ENCODE results near the gene FCN2. TPM values are rescaled to one million over a fixed set of nuclear protein-coding genes. Genes with fewer than 3 reads are reported as not detected.

The FCN2 gene
- total and polyA plus RNA-seq, 9 of the 15 experiments (the other 6 are each of a cell fraction or from before 2014, with no cell fraction given), result not detected

DNA sequence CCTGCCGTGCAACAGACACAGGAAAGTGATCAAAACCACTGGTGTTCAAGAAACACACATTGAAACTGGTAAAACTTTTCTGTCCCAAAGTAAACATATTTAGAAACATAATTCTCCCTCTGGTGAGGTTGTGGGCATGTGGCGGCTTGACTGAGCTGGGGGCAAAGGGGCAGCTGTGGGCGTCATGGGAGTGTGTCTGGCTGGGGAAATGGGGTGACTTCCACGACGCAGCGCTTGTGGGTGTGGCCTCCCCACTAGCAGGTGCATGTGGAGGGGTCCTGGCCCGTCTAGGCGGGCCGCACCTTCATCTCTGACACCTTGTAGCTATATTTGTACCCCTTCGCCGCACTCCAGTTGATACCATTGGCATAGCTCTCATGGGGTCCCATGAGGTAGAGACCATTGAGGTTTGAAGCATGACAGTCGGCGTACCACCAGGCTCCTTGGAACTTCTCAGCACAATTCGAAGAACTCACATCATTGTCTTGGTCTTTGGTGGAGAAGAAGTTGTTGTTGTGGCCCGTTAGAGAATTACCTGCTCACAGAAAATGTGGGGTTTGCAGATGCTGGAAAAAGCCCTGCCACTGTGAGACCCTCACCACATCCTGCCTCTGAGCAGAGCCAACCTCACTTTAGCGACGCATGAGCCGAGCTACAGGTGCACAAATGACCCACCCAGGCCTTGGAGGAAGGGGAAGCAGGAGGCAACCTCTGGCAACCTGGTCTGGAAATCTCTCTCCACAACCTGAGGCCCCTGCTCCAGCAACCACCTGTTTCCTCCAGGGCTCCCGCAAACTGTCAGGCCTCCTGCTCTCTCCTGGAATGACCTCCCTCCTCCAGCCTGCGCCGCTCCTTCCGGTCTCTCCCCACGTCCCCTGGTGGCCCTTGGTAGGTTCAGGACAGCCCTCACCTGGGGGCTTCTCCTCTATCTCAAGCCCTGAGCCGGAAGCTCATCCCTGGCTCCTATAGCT is 29.2 kb downstream of the FCN2 start (continued):
- TF ChIP-seq, protein P1, sequence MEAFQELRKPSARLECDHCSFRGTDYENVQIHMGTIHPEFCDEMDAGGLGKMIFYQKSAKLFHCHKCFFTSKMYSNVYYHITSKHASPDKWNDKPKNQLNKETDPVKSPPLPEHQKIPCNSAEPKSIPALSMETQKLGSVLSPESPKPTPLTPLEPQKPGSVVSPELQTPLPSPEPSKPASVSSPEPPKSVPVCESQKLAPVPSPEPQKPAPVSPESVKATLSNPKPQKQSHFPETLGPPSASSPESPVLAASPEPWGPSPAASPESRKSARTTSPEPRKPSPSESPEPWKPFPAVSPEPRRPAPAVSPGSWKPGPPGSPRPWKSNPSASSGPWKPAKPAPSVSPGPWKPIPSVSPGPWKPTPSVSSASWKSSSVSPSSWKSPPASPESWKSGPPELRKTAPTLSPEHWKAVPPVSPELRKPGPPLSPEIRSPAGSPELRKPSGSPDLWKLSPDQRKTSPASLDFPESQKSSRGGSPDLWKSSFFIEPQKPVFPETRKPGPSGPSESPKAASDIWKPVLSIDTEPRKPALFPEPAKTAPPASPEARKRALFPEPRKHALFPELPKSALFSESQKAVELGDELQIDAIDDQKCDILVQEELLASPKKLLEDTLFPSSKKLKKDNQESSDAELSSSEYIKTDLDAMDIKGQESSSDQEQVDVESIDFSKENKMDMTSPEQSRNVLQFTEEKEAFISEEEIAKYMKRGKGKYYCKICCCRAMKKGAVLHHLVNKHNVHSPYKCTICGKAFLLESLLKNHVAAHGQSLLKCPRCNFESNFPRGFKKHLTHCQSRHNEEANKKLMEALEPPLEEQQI (IDR thresholded peaks at IDR 0.05), result no peak

- Histone ChIP-seq H3K4me2 (ENCODE audit: insufficient read depth, low read length) (no peak overlapping the region), H3K9me1 (ENCODE audit: control insufficient read depth, insufficient read depth, low read length) (no peaks in the 10 kb centered on the region), H3K4me3 (no peak overlapping the region), H3K27me3 (ENCODE audit: control insufficient read depth in 2 of 2, insufficient read depth in 2 of 2, low read length in 2 of 2) (peaks cover 11 to 55% of the 10 kb centered on the region in 2 experiments; a peak in 4 of 5 replicates), H3K79me2 (ENCODE audit: control insufficient read depth, insufficient read depth, low read length) (no peaks in the 10 kb centered on the region), H3K27ac (ENCODE audit: extremely low read depth, low read depth, low read length) (no peak overlapping the region), H3K9me3 (replicated peaks; ENCODE audit: control insufficient read depth, insufficient read depth, low read depth, low read length) (no peaks in the 10 kb centered on the region), H3K4me1 (replicated peaks in 1 of 2; ENCODE audit: control insufficient read depth in 2 of 2, insufficient read depth in 2 of 2, low read length in 2 of 2) (no peaks in the 10 kb centered on the region), H2AFZ (ENCODE audit: low read depth, low read length) (no peak overlapping the region), H3K9ac (ENCODE audit: insufficient read depth in 1 of 2, low read depth in 2 of 2, low read length in 2 of 2) (no peak overlapping the region), H4K20me1 (replicated peaks; ENCODE audit: control insufficient read depth, insufficient read depth, low read length) (peaks cover 5% of the 10 kb centered on the region), H3K36me3 (ENCODE audit: control insufficient read depth, insufficient read depth, low read length) (no peaks in the 10 kb centered on the region)
- in situ Hi-C loops (cut with MboI), result no loop called here
- FAIRE-seq (no peak), DNase-seq (ENCODE audit: extremely low read depth in 1 of 4, low spot score in 3 of 4) (no peak), ATAC-seq (no peak)
- 1% methylated on average over 10 of the region's 20 CpGs for WGBS (ENCODE audit: insufficient coverage, low coverage, missing lambda C conversion rate)
- ChIA-PET CTCF (ENCODE audit: low intra/inter-chr PET ratio) (no interaction called here), POLR2A (no interaction called here)
- no peak for TF ChIP-seq PRMT5 (CRISPR knock-in tag; IDR thresholded peaks at IDR 0.05)
- no peak for TF ChIP-seq NR1H2 (CRISPR knock-in tag; IDR thresholded peaks at IDR 0.05)
- no peak for TF ChIP-seq ZNF324 (CRISPR knock-in tag; IDR thresholded peaks at IDR 0.05)
- BruUV-seq (replicated peaks), result no TSS peak
- intact Hi-C loops (cut with micrococcal nuclease), result no loop called here
Observed at GRCh38 chr9:134912126-134912840, 31.7 kb downstream of the FCN2 start.

Measured in K562 (cell line).